ENCODE results near the gene MGLL. TPM values are rescaled to one million over a fixed set of nuclear protein-coding genes. Genes with fewer than 3 reads are reported as not detected.

MGLL gene
- total RNA-seq, 6 experiments from 2014 or later, result 97.0 to 168 (median 115) TPM

DNA sequence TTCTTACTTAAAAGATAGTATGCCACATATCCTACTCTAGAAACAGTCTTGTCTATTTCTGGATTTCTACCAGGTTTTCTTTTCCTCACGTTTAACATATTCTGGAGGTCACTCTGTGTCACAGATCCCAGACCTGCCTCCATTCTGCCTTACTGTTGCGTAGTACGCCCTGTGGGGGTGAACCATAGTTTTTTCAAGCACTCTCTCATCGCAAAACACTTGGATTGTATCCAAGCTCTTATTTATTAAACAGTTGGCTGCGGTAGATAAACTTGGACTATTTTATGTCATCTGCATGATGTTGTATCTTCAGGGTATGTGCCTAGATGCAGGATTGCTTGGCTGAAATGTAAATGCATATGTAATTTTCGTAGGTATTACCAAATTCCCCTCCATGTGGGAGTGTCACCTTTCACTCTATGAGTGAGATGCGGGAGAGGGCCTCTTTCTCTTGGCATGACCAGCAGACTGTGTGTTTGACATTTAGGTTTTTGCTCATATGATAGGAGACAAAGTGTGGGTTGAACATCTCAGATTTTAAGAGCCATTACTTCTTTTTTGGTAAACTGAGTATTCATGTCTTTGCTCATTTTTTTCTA, 93.8 kb downstream of the MGLL start:
- ATAC-seq (peak in 1 of 4 donors; percentile 72), DNase-seq (no peak)
- H3K4me3 ChIP-seq, result no peak overlapping the region
- no peaks in the 10 kb centered on the region for H3K9me3 ChIP-seq
- H3K27me3 ChIP-seq, result no peaks in the 10 kb centered on the region
- no peaks in the 10 kb centered on the region for H3K36me3 ChIP-seq
- intact Hi-C loops (cut with DNase I), result no loop called here
- H3K27ac ChIP-seq, result no peak overlapping the region
- WGBS (ENCODE audit: insufficient coverage, low coverage, low lambda C conversion rate, missing lambda C conversion rate), result 54% methylated on average over 7 of the region's 7 CpGs
- H3K4me1 ChIP-seq, result peaks cover 0 to 22% (median 0%) of the 10 kb centered on the region in 4 donors
- TF ChIP-seq, protein P1, sequence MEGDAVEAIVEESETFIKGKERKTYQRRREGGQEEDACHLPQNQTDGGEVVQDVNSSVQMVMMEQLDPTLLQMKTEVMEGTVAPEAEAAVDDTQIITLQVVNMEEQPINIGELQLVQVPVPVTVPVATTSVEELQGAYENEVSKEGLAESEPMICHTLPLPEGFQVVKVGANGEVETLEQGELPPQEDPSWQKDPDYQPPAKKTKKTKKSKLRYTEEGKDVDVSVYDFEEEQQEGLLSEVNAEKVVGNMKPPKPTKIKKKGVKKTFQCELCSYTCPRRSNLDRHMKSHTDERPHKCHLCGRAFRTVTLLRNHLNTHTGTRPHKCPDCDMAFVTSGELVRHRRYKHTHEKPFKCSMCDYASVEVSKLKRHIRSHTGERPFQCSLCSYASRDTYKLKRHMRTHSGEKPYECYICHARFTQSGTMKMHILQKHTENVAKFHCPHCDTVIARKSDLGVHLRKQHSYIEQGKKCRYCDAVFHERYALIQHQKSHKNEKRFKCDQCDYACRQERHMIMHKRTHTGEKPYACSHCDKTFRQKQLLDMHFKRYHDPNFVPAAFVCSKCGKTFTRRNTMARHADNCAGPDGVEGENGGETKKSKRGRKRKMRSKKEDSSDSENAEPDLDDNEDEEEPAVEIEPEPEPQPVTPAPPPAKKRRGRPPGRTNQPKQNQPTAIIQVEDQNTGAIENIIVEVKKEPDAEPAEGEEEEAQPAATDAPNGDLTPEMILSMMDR (IDR thresholded peaks at IDR 0.05), result no peak
- TF ChIP-seq POLR2A (IDR thresholded peaks at IDR 0.05), result no peak

DNA sequence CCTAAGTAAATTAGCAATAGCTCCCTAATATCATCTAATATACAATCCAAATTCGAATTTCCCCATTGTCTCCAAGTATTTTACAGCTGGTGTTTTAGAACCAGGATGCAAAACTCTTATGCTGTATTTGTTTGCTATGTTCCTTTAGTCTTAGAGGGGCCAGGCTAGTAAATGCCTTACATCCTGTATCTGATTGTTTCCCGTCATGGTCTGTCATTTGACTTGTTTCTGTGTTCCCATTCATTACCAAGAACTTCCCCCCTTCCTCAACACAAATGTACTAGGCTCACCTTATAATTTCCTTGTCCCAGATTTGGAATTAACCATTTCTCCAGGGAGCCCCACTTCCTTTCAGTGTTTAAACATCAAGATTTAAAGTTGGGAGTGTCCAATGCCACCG, 95.4 kb downstream of the MGLL start:
- no peak overlapping the region for H3K4me3 ChIP-seq
- 73% methylated on average over 3 of the region's 3 CpGs for WGBS (ENCODE audit: insufficient coverage, low coverage, low lambda C conversion rate, missing lambda C conversion rate)
- H3K27me3 ChIP-seq, result no peaks in the 10 kb centered on the region
- DNase-seq (no peak), ATAC-seq (no peak)
- H3K27ac ChIP-seq, result no peak overlapping the region
- peaks cover 0 to 5% (median 0%) of the 10 kb centered on the region in 4 donors for H3K36me3 ChIP-seq
- TF ChIP-seq, protein P1 (IDR thresholded peaks at IDR 0.05), result no peak
- TF ChIP-seq POLR2A (IDR thresholded peaks at IDR 0.05), result no peak
- intact Hi-C loops (cut with DNase I), result no loop called here
- H3K4me1 ChIP-seq, result peaks cover 0 to 22% (median 0%) of the 10 kb centered on the region in 4 donors
- no peaks in the 10 kb centered on the region for H3K9me3 ChIP-seq

DNA sequence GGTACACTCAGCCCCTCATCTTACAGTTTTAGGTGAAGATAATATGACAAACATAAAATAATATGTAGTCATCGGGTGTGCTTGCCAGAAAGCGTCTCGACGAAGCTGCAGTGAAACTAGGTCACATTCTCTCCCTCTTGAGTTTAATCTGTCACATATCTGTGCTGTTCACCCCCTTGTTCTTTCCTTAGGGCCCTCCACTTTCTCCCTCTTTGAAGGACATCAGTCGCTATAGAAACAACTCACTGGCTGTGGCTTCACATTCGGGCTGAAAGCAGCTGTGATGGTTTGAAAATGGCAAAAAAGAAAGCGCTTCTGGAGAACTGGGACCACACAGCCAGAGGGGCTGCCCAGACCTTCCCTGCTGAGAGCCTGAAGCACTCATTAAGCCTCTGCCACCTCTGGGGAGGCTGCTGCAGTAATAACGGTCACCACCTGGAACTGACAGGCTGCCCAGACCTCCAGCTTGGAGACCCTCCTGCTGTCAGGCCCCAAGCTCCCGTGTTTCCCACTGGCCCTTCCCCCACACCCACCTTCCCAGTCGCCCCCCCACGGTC, 99.2 kb downstream of the MGLL start:
- no peaks in the 10 kb centered on the region for H3K9me3 ChIP-seq
- no peaks in the 10 kb centered on the region for H3K4me1 ChIP-seq
- H3K27ac ChIP-seq, result no peak overlapping the region
- DNase-seq (peak in 1 of 3 donors; percentile 37), ATAC-seq (no peak)
- H3K27me3 ChIP-seq, result no peaks in the 10 kb centered on the region
- no peak overlapping the region for H3K4me3 ChIP-seq
- peaks cover 0 to 31% (median 7%) of the 10 kb centered on the region in 4 donors for H3K36me3 ChIP-seq
- TF ChIP-seq, protein P1 (IDR thresholded peaks at IDR 0.05), result no peak
- TF ChIP-seq POLR2A (IDR thresholded peaks at IDR 0.05), result no peak
- intact Hi-C loops (cut with DNase I), result no loop called here
- WGBS (ENCODE audit: insufficient coverage, low coverage, low lambda C conversion rate, missing lambda C conversion rate), result 64% methylated on average over 8 of the region's 11 CpGs

DNA sequence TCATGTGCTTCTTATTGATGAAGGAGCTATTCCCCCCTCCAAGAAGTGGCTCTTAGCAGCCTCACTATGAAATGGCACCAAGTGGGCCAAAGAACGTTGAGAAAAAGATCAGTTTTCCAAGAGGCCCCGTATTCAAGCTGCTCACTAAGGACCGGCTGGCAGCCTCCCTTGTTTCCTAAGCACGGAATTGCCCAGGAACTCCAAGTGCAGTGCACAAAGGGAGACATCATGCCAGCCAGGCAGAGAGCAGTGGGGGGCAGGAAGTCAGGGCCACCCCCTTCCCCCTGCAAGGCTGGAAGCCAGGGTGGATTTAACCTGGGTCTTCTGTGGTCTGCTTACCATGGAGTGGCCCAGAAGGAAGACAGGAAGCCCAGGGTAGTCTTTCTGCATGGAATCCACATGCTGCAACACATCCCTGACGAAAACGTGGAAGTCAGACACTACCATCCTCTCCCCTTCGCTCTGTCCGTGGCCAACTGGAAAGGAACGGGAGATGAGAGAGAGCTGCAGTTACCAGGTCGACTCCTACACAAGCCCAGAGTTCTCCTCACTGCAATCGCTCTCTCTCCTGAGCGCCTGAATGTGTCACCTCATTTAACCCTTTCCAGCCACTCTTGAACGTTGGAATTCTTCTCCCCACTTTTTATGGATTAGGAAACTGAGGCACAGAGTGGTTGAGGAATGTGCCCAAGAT, 100.1 kb downstream of the MGLL start:
- H3K4me1 ChIP-seq, result no peaks in the 10 kb centered on the region
- ATAC-seq (no peak), DNase-seq (no peak)
- no peak overlapping the region for H3K27ac ChIP-seq
- WGBS (ENCODE audit: insufficient coverage, low coverage, low lambda C conversion rate, missing lambda C conversion rate), result 70% methylated on average over 12 of the region's 13 CpGs
- H3K27me3 ChIP-seq, result no peaks in the 10 kb centered on the region
- H3K36me3 ChIP-seq, result peaks cover 0 to 31% (median 7%) of the 10 kb centered on the region in 4 donors
- no peaks in the 10 kb centered on the region for H3K9me3 ChIP-seq
- no peak overlapping the region for H3K4me3 ChIP-seq
- TF ChIP-seq, protein P1 (IDR thresholded peaks at IDR 0.05), result no peak
- TF ChIP-seq POLR2A (IDR thresholded peaks at IDR 0.05), result no peak
- intact Hi-C loops (cut with DNase I), result no loop called here

All from right lobe of liver (tissue), 6 donors.